GM03348 (cell line): ENCODE data around the gene C10orf105.

Source experiments
- DNase-seq: peaks from one replicate; pipeline ENCODE4 v3.0.0; 2012; ENCODE audit warnings: low spot score

C10orf105 gene

GRCh38 chr10:71675295-71675970, 44.1 kb downstream of the C10orf105 start:
- no peak for DNase-seq

GRCh38 chr10:71671994-71672946, 47.3 kb downstream of the C10orf105 start:
- DNase-seq, result no peak

GRCh38 chr10:71667387-71667752, 52.2 kb downstream of the C10orf105 start:
- DNase-seq, result no peak

- no peak for DNase-seq
Observed at GRCh38 chr10:71666639-71667386, 52.8 kb downstream of the C10orf105 start.

GRCh38 chr10:71665456-71665855, 54.1 kb downstream of the C10orf105 start:
- DNase-seq, result no peak

- DNase-seq, result no peak
Observed at GRCh38 chr10:71664585-71664984, 55.0 kb downstream of the C10orf105 start.

GRCh38 chr10:71663311-71663710, 56.3 kb downstream of the C10orf105 start:
- DNase-seq, result no peak

GRCh38 chr10:71661779-71662336, 57.7 kb downstream of the C10orf105 start:
- no peak for DNase-seq
